NCI-H146 treated with DMSO at 0.1 percent for 48 hours (cell line): ENCODE results near the gene SYPL2.
"Not testable (repeated sequence)": the region's sequence is repeated elsewhere in the genome, so short reads cannot be mapped to it uniquely, and the experiment has no call there.

Experiments
- DNase-seq: peaks from one replicate; lab custom pipeline; 2025; ENCODE audit not compliant: unreplicated experiment; lab: John Stamatoyannopoulos, UW

Gene SYPL2

GRCh38 chr1:109466452-109467300, at the start of gene SYPL2:
Gene SYPL2, plus strand, starts transcription at chr1:109466546. Its CDS starts 298 bp downstream, at chr1:109466844.
- DNase-seq, result no peak

GRCh38 chr1:109423498-109423897, 42.8 kb upstream of the SYPL2 start:
- no peak for DNase-seq

GRCh38 chr1:109425391-109426280, 40.7 kb upstream of the SYPL2 start:
- DNase-seq, result no peak

- peak; percentile 98 for DNase-seq
Measured at GRCh38 chr1:109426281-109427170, 39.8 kb upstream of the SYPL2 start, which contains the start of gene PSMA5. Gene PSMA5, minus strand, starts transcription at chr1:109426448. Its CDS starts 118 bp downstream, at chr1:109426330.

- DNase-seq, result no peak
Measured at GRCh38 chr1:109427171-109427467, 39.2 kb upstream of the SYPL2 start.

- DNase-seq, result no peak
Measured at GRCh38 chr1:109432336-109432735, 34.0 kb upstream of the SYPL2 start.

GRCh38 chr1:109433322-109433721, 33.0 kb upstream of the SYPL2 start:
- DNase-seq, result no peak

- no peak for DNase-seq
Measured at GRCh38 chr1:109434484-109434883, 31.9 kb upstream of the SYPL2 start.

GRCh38 chr1:109438798-109439297, 27.5 kb upstream of the SYPL2 start:
- no peak for DNase-seq

- DNase-seq, result no peak
Measured at GRCh38 chr1:109441069-109441468, 25.3 kb upstream of the SYPL2 start.

- DNase-seq, result no peak
Measured at GRCh38 chr1:109443476-109443875, 22.9 kb upstream of the SYPL2 start.

- no peak for DNase-seq
Measured at GRCh38 chr1:109444346-109444745, 22.0 kb upstream of the SYPL2 start.

- DNase-seq, result not testable (repeated sequence)
Measured at GRCh38 chr1:109445949-109446695, 20.2 kb upstream of the SYPL2 start.

GRCh38 chr1:109447524-109447923, 18.8 kb upstream of the SYPL2 start:
- no peak for DNase-seq

GRCh38 chr1:109454497-109455133, 11.7 kb upstream of the SYPL2 start:
- DNase-seq, result no peak

- no peak for DNase-seq
Measured at GRCh38 chr1:109457819-109458218, 8.5 kb upstream of the SYPL2 start.

- no peak for DNase-seq
Measured at GRCh38 chr1:109466125-109466451, 258 bp upstream of the SYPL2 start.

- DNase-seq, result no peak
Measured at GRCh38 chr1:109467301-109467777, 993 bp downstream of the SYPL2 start.

GRCh38 chr1:109468061-109468460, 1.7 kb downstream of the SYPL2 start:
- DNase-seq, result no peak

GRCh38 chr1:109468903-109469302, 2.6 kb downstream of the SYPL2 start:
- no peak for DNase-seq
